ENCODE results near the gene TMEM80. TPM values are rescaled to one million over a fixed set of nuclear protein-coding genes. Genes with fewer than 3 reads are reported as not detected.

Gene TMEM80
- total RNA-seq: 23.7 and 40.1 TPM in 2 replicates

GRCh38 chr11:695538-696248 lies at the start of gene TMEM80:
TSS of gene TMEM80 (plus strand) at chr11:695816. CDS start at chr11:695828, 12 bp downstream.

GRCh38 chr11:694563-695287 lies 891 bp upstream of the TMEM80 start, which contains the start of gene DEAF1:
TSS of gene DEAF1 (minus strand) at chr11:695222. CDS start at chr11:695047, 175 bp downstream.

GRCh38 chr11:705646-706438 lies 10.2 kb downstream of the TMEM80 start, which contains the start of gene EPS8L2:
TSS of gene EPS8L2 (plus strand) at chr11:706231. CDS start at chr11:709408, 3,177 bp downstream.

GRCh38 chr11:747158-748006 lies 51.8 kb downstream of the TMEM80 start, which contains the start of gene TALDO1:
TSS of gene TALDO1 (plus strand) at chr11:747464. CDS start at chr11:747482, 18 bp downstream.

Other genes starting within 250 kb of the TMEM80 start
- gene PTDSS2, start 245.5 kb upstream of the TMEM80 start, total RNA-seq: 38.2 and 52.8 TPM in 2 replicates
- gene RNH1, start 188.6 kb upstream of the TMEM80 start, total RNA-seq: 322 and 445 TPM in 2 replicates
- 116 and 135 TPM in 2 replicates for gene HRAS, start 160.2 kb upstream of the TMEM80 start, total RNA-seq
- under 0.01 and 0.34 TPM in 2 replicates for gene LRRC56, start 158.3 kb upstream of the TMEM80 start, total RNA-seq
- 0.23 and 3.0 TPM in 2 replicates for gene LMNTD2, start 135.1 kb upstream of the TMEM80 start, total RNA-seq
- gene RASSF7, start 134.8 kb upstream of the TMEM80 start, total RNA-seq: 47.2 and 60.8 TPM in 2 replicates
- 13.8 and 21.4 TPM in 2 replicates for gene PHRF1, start 119.3 kb upstream of the TMEM80 start, total RNA-seq
- 8.0 and 15.8 TPM in 2 replicates for gene IRF7, start 79.9 kb upstream of the TMEM80 start, total RNA-seq
- gene CDHR5, start 70.9 kb upstream of the TMEM80 start, total RNA-seq: not detected in 2 replicates
- not detected in 2 replicates for gene SCT, start 68.6 kb upstream of the TMEM80 start, total RNA-seq
- not detected in 2 replicates for gene DRD4, start 58.5 kb upstream of the TMEM80 start, total RNA-seq
- 16.0 and 25.5 TPM in 2 replicates for gene DEAF1, start 594 bp upstream of the TMEM80 start, total RNA-seq
- gene EPS8L2, start 10.4 kb downstream of the TMEM80 start, total RNA-seq: 92.0 and 124 TPM in 2 replicates
- gene TALDO1, start 51.6 kb downstream of the TMEM80 start, total RNA-seq: 212 and 214 TPM in 2 replicates
- gene GATD1, start 81.7 kb downstream of the TMEM80 start, total RNA-seq: 23.1 and 25.0 TPM in 2 replicates
- not detected in 2 replicates for gene CEND1, start 94.3 kb downstream of the TMEM80 start, total RNA-seq
- 19.0 and 21.6 TPM in 2 replicates for gene SLC25A22, start 102.5 kb downstream of the TMEM80 start, total RNA-seq
- gene PIDD1, start 109.4 kb downstream of the TMEM80 start, total RNA-seq: 10.0 and 16.2 TPM in 2 replicates
- 674 and 1,062 TPM in 2 replicates for gene RPLP2, start 114.2 kb downstream of the TMEM80 start, total RNA-seq
- gene PNPLA2, start 123.1 kb downstream of the TMEM80 start, total RNA-seq: 7.1 and 11.9 TPM in 2 replicates
- 0.68 and 1.0 TPM in 2 replicates for gene CRACR2B, start 132.1 kb downstream of the TMEM80 start, total RNA-seq
- 490 and 530 TPM in 2 replicates for gene CD151, start 137.1 kb downstream of the TMEM80 start, total RNA-seq
- 124 and 148 TPM in 2 replicates for gene POLR2L, start 146.7 kb downstream of the TMEM80 start, total RNA-seq
- 173 and 207 TPM in 2 replicates for gene TSPAN4, start 147.0 kb downstream of the TMEM80 start, total RNA-seq
- gene CHID1, start 215.0 kb downstream of the TMEM80 start, total RNA-seq: 70.0 and 75.8 TPM in 2 replicates
- gene AP2A2, start 230.1 kb downstream of the TMEM80 start, total RNA-seq: 35.6 and 56.2 TPM in 2 replicates